Measurements from ENCODE around the gene C1QTNF7. TPM values are rescaled to one million over a fixed set of nuclear protein-coding genes. Genes with fewer than 3 reads are reported as not detected.

C1QTNF7 gene
- not detected in 5 replicates for total RNA-seq (2022; extraction: Qiagen RNA extraction)

DNA sequence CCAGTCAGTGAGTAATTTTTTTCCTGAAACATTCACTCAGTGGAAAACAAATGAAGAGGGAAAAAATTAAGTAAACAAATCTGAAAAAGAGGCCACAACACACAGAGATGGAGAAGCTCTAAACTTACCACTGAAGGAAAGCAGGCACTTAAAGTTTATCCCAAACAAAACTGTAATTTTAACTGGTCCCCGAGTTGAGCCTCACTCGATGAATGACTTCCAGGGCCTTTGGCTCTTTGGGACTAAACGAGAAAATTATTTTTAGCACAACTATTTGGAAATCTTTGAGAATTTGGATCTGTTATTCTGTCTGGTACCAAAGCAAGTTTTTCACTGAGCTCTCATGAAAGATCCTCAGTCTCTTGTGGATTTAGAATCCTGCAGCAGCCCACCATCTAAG lies at the start of gene C1QTNF7:
Gene C1QTNF7, plus strand, starts transcription at position 333 of the 400 bp plus-strand sequence. CDS start 7,711 bp downstream, outside the sequence.

DNA sequence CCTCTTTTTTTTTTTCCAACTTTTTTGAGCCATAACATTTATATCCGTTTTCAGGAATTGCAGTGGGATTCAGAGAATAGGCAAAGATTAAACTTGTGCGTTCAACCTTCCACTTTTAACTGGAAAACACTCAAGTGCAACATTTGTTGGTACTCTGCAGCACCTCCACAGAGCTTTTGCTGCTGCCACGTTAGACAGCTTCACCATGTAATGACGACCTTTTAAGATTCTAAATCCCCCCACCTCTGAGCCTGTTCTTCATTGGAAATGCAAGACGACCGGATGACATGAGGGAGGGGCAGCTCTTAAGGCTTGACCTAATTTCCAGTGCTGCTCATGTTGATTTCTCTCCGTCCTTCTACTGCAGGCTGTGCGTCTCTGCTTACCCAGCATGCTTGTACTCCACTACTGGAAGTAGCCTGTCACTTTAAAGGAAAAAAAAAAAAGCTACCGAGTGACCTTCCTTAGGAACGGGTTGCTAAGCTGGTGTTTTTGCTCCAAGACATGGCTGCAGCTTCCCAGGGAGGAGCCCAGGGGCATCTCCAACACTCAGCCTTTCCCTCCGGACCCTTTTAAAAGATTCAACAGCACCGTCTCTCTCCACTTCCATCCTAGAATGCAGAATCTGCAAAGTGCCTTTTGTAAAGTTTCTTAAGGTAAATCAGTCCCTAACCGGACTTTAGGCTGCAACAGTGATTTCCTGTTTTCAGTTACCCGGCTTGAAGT lies 41.7 kb downstream of the C1QTNF7 start, which contains the start of gene CC2D2A:
Gene CC2D2A, plus strand, starts transcription at position 481 of the 726 bp plus-strand sequence. CDS start 6,051 bp downstream, outside the sequence.

Other genes with a start within 250 kb of the C1QTNF7 start
- gene CC2D2A, start 41.8 kb downstream of the C1QTNF7 start, total RNA-seq (2022; extraction: Qiagen RNA extraction): 11.3 to 13.9 TPM (median 12.4 TPM) in 5 replicates
- gene FBXL5, start 227.3 kb downstream of the C1QTNF7 start, total RNA-seq (2022; extraction: Qiagen RNA extraction): 25.7 to 33.3 TPM (median 28.1 TPM) in 5 replicates